HG02943 (cell line): ENCODE measurements around the gene ARHGAP19.
"Not testable (repeated sequence)": the region's sequence is repeated elsewhere in the genome, so short reads cannot be mapped to it uniquely, and the experiment has no call there.

ENCODE experiments used
- ATAC-seq: cut with Tn5 transposase; IDR thresholded peaks from one replicate; pipeline ENCODE4 v1.9.1; 2021; ENCODE audit warnings: mild to moderate bottlenecking, low read depth, moderate library complexity; ENCODE audit not compliant: unreplicated experiment

ARHGAP19 gene

GRCh38 chr10:97290076-97290475 is 2.4 kb downstream of the ARHGAP19 start:
- ATAC-seq, result not testable (repeated sequence)

GRCh38 chr10:97280783-97281182 is 11.7 kb downstream of the ARHGAP19 start:
- no peak for ATAC-seq

- no peak for ATAC-seq
Measured at GRCh38 chr10:97279121-97279815, 13.2 kb downstream of the ARHGAP19 start.

DNA sequence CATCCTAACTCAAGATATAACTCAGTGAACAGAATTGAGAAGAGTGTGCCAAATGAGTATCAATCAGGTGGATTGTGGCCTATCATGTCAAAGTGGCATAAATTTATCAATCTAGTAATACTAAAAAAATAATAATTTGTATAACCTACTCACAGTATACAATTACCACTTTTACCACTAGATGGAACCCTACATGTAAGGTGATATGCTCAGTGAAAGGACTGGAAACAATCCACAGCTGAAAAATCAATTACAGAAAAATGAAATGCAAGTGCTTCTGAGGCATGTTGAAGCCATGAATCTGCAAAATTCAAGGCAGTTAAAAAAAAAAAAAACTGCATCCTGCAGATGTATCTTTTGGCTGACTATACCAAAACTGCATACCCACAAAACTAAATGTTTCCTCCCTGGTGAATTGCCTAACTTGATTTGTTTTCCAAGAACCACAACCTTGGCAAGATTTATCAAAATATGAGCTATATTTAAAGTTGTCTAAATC is 13.9 kb downstream of the ARHGAP19 start:
- no peak for ATAC-seq

- no peak for ATAC-seq
Measured at GRCh38 chr10:97277551-97277950, 14.9 kb downstream of the ARHGAP19 start.

DNA sequence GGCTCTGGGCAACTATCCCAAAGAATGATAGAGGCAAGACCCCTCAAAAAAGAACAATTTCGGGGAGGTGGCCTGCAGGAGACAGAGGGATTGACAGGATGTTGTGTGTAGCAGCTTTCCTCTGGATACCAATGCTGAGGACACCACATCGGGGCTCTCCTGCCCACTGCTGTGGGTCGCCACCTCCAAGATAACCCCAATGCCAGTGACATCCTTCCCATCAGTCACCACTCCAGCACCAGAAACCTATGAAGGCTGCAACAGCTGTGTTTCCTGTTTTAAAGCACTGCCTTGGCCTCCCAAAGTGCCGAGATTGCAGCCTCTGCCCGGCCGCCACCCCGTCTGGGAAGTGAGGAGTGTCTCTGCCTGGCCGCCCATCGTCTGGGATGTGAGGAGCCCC is 17.6 kb downstream of the ARHGAP19 start:
- ATAC-seq, result no peak

DNA sequence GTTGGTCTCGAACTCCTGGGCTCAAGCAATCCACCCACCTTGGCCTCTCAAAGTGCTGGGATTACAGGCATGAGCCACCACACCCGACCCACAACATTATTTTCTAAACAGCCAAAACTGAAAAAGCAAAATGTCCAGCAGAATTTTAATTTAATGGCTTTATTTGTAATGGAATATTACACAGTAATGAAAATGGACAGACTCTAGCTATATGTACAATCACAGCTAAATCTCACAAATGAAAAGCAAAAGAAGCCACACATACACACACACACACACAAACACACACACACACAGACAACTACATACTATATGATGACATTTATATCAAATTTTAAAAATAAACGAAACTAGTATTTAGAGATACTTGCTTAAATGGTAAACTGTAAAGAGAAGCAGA is 18.7 kb downstream of the ARHGAP19 start:
- ATAC-seq, result no peak

DNA sequence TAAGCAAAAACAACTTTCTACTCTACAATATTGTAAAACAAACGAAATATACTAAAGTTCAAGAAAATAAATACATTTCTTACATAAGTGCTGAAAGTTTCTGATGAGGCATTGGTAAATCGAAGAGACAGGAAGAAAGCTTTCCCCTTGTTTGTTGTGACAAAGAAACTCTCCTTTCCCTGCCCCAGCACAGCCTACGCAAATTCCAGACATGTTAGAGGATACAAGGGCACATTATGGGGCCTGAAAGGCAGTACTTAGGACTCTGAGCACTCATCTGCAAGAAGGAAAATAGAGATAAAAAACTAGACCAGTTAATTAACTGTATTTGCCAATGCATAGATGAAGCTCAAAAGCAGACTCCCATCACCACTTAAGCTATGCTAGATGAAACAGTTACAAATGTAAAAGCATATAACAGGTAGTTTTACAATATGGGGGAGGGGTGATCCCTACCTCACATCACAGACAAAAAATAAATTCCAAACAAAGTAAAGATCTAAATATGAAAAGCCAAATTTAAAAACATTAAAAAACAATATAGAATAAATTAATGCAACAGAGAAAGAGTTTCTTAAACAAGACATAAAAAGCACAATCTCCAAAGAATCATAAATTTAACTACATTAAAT is 21.8 kb downstream of the ARHGAP19 start:
- ATAC-seq, result no peak

DNA sequence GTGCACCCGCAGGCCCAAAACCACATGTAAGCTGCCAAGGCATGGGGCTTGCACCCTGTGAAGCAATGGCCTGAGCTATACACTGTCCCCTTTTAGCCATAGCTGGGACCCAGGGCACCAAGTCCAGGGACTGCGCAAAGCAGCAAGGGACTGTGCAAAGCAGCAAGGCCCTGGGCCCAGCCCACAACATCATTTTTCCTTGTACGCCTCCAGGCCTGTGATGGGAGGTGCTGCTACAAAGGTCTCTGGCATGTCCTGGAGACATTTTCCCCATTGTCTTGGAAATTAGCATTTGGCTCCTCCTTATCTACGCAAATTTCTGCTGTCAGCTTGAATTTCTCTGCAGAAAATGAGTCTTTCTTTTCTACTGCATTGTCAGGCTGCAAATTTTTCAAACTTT is 24.8 kb downstream of the ARHGAP19 start:
- no peak for ATAC-seq

DNA sequence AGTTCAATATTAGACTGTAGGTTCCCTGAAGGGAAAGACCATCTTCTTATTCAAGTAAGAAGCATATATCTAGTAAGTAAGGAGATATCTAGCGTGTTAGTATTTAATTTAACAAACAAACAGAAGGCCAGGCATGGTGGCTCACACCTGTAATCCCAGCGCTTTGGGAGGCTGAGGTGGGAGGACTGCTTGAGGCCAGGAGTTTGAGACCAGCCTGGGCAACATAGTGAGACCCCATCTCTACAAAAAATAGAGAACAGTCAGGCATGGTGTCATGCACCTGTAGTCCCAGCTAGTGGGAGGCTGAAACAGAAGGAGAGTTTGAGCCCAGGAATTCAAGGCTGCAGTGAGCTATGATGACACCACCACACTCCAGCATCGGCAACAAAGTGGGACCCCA is 27.3 kb downstream of the ARHGAP19 start:
- not testable (repeated sequence) for ATAC-seq

DNA sequence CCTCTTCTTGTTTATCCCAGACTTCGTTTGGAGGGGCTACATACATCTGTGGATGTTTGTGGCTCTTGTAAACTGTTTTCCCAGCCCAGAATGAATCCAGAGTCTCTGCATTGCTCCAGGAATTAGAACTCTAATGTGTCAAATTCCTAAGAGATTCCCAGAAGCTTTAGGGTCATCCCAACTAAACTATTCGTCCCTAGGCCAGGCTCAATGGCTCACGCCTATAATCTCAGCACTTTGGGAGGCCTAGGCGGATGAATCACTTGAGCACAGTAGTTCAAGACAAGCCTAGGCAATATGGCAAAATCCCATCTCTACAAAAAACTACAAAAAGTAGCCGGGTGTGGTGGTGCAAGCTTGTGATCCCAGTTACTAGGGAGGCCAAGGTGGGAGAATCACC is 28.5 kb downstream of the ARHGAP19 start:
- no peak for ATAC-seq

DNA sequence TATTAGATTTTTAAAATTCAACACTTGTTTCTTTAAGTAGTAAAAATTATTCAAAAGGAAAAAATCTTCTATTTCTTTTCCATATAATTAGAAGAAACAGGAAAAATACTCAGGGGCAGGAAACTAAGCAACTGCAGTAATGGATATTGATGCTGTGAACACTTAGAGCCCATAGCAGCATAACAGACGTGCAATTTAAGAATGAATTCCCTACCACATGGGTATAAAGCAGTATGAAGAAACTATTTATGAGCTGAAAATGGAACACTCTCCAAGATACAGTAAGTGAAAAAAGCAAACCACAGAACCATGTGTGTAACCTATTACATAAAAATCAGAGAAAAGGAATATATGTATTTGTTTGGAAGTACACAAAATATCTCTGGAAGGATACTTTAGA is 30.8 kb downstream of the ARHGAP19 start:
- no peak for ATAC-seq

GRCh38 chr10:97261183-97261582 is 31.3 kb downstream of the ARHGAP19 start:
- no peak for ATAC-seq

GRCh38 chr10:97259119-97259518 is 33.3 kb downstream of the ARHGAP19 start:
- no peak for ATAC-seq

- ATAC-seq, result no peak
Measured at GRCh38 chr10:97256356-97256755, 36.1 kb downstream of the ARHGAP19 start.

GRCh38 chr10:97255512-97256293 is 36.7 kb downstream of the ARHGAP19 start:
- no peak for ATAC-seq

GRCh38 chr10:97254694-97255093 is 37.7 kb downstream of the ARHGAP19 start:
- no peak for ATAC-seq

DNA sequence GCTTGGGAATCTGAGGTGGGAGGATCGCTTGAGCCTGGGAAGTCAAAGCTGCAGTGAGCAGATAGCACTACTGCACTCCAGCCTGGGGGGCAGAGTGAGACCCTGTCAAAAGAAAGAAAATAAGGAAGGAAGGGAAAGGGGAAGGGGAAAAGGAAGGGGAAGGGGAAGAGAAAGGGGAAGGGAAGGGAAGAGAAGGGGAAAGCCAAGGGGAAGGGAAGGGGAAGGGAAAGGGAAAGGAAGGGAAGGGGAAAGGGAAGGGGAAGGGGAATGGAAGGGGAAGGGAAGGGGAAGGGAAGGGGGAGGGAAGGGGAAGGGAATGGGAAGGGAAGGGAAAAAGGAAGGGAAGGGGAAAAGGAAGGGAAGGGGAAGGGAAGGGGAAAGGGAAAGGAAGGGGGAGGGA is 41.5 kb downstream of the ARHGAP19 start:
- ATAC-seq, result no peak

DNA sequence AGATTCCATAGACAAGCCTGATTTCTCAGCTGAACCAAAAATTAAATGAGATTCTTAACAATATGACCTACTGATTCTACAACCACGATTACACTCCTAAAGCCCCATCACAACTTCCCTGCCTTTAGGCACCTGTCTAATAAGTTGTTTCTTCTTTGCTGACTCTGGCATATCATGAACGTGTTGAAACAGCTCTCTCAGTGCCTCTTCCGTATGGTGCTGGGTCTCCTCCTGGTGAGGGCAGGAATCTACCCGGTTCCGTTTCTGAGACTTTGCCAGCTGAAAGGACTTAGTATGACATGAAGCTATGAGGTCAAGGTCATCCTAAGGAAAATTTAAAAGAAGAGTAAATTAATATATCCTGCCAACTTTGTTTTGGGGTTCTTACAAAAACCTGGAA is 48.6 kb downstream of the ARHGAP19 start:
- ATAC-seq, result no peak

DNA sequence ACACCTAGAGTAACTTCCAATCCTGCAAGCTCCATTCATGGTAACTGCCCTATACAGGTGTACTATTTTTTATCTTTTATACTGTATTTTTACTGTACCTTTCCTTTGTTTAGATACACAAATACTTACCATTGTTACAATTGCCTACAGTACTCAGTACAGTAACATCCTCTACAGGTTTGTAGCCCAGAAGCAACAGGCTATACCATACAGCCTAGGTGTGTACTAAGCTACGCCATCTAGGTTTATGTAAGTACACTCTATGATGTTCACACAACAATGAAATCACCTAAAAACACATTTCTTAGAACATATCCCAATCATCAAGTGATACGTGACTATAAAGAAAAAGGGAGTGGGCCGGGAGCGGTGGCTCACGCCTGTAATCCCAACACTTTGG is 53.6 kb downstream of the ARHGAP19 start:
- no peak for ATAC-seq

- ATAC-seq, result no peak
Measured at GRCh38 chr10:97235353-97235752, 57.1 kb downstream of the ARHGAP19 start.
